Keratinocyte (primary cell): Measurements from ENCODE around the gene TMEM19. TPM values are rescaled to one million over a fixed set of nuclear protein-coding genes. Genes with fewer than 3 reads are reported as not detected.
"Not testable (repeated sequence)": the region's sequence is repeated elsewhere in the genome, so short reads cannot be mapped to it uniquely, and the experiment has no call there.

ENCODE experiments used
- DNase-seq: peaks from one replicate; pipeline ENCODE4 v3.0.0-alpha.2; 2011; ENCODE audit warnings: low read depth, missing footprints, low spot score
- FAIRE-seq: peaks from 2 replicates; lab custom pipeline; 2011; peaks lifted over from hg19 to GRCh38; lab: Jason Lieb, UNC
- H2AFZ ChIP-seq: 2 replicates; pipeline ENCODE4 v1.6.0; 2012; ENCODE audit warnings: low read length, control low read depth, inconsistent platforms; ENCODE audit not compliant: control insufficient read depth
- H3K27ac ChIP-seq: 2 replicates; pipeline ENCODE4 v1.5.1; 2011; ENCODE audit warnings: low read length; ENCODE audit not compliant: control insufficient read depth, insufficient read depth
- H3K27me3 ChIP-seq: 3 replicates; pipeline ENCODE4 v1.6.0; 2011; ENCODE audit warnings: low read length; ENCODE audit not compliant: control insufficient read depth, insufficient read depth; ENCODE audit errors: extremely low read depth
- H3K36me3 ChIP-seq, 2 experiments: 2 replicates in 1 of 2; 3 replicates in 1 of 2; pipeline ENCODE4 v1.5.1; 2011; ENCODE audit warnings: low read length in 2 of 2, mild to moderate bottlenecking in 1 of 2; ENCODE audit not compliant: control insufficient read depth in 2 of 2, insufficient read depth in 2 of 2; ENCODE audit errors: extremely low read depth in 1 of 2
- H3K4me1 ChIP-seq: 3 replicates; pipeline ENCODE4 v1.5.1; 2011; ENCODE audit warnings: low read length; ENCODE audit not compliant: control insufficient read depth, insufficient read depth; ENCODE audit errors: extremely low read depth
- H3K4me2 ChIP-seq: 3 replicates; pipeline ENCODE4 v1.6.0; 2011; ENCODE audit warnings: low read depth, low read length; ENCODE audit not compliant: control insufficient read depth, insufficient read depth; ENCODE audit errors: extremely low read depth
- H3K4me3 ChIP-seq, 3 experiments: fragments of 200-600 bp in 1 of 3; sonication (generic) in 1 of 3; 2 replicates in 2 of 3; 3 replicates in 1 of 3; pipeline ENCODE4 v1.5.1; 2011 to 2016; ENCODE audit warnings: low read length in 3 of 3, mild to moderate bottlenecking in 3 of 3, control low read depth in 2 of 3, inconsistent platforms in 1 of 3, low read depth in 1 of 3, mixed read lengths in 1 of 3, mixed run types in 1 of 3, moderate library complexity in 1 of 3; ENCODE audit not compliant: control insufficient read depth in 2 of 3, insufficient read depth in 2 of 3; ENCODE audit errors: extremely low read depth in 1 of 3
- H3K79me2 ChIP-seq: 2 replicates; pipeline ENCODE4 v1.6.0; 2012; ENCODE audit warnings: low read length; ENCODE audit not compliant: control insufficient read depth, insufficient read depth
- H3K9ac ChIP-seq: 3 replicates; pipeline ENCODE4 v1.6.0; 2011; ENCODE audit warnings: low read length; ENCODE audit not compliant: control insufficient read depth, insufficient read depth; ENCODE audit errors: extremely low read depth
- H3K9me1 ChIP-seq: 3 replicates; pipeline ENCODE4 v1.6.0; 2011; ENCODE audit warnings: low read length; ENCODE audit not compliant: control insufficient read depth, insufficient read depth; ENCODE audit errors: extremely low read depth
- H3K9me3 ChIP-seq: 2 replicates; pipeline ENCODE4 v1.5.1; 2012; ENCODE audit warnings: low read depth, low read length; ENCODE audit not compliant: control insufficient read depth
- H4K20me1 ChIP-seq: 3 replicates; pipeline ENCODE4 v1.6.0; 2011; ENCODE audit warnings: low read length; ENCODE audit not compliant: control insufficient read depth, insufficient read depth; ENCODE audit errors: extremely low read depth
- EZH2 ChIP-seq: IDR thresholded peaks from one replicate; pipeline ENCODE4 v1.6.1; 2012; ENCODE audit warnings: inconsistent platforms, mild to moderate bottlenecking, low read length, moderate library complexity
- dilution Hi-C: fragments of 300-500 bp; cut with MboI; formaldehyde crosslinking; loops from one replicate; pipeline ENCODE4 v1.7.0; 2020; ENCODE audit warnings: low sequenced_read_pairs; ENCODE audit not compliant: extremely low pct_ligation_motif_present
- polyA plus RNA-seq, 5 experiments: library from polyadenylated mRNA; depleted of rRNA in 3 of 5; stranded (reverse) in 3 of 5; stranded (forward) in 1 of 5; unstranded in 1 of 5; fragments of >200 nt; gene quantifications; 1 replicate in 1 of 5; 2 replicates in 3 of 5; 3 replicates in 1 of 5; pipeline versions ENCODE4 v1.2.1 to v1.2.3, GENCODE V29; 2011 to 2012; ENCODE audit warnings: missing spikeins in 2 of 5, low read depth in 1 of 5, low replicate concordance in 1 of 5
- TF ChIP-seq, protein P1 (sequence below), 3 experiments: IDR thresholded peaks in 1 of 3; conservative IDR thresholded peaks in 1 of 3; optimal IDR thresholded peaks in 1 of 3; 2 replicates in 2 of 3; 3 replicates in 1 of 3; pipeline versions ENCODE3 to v1.5.1; 2011; ENCODE audit warnings: low read length in 3 of 3, mild to moderate bottlenecking in 3 of 3, moderate library complexity in 2 of 3, control low read depth in 1 of 3, inconsistent platforms in 1 of 3; ENCODE audit not compliant: insufficient read depth in 2 of 3; ENCODE audit errors: extremely low read depth in 1 of 3

Gene TMEM19
- polyA plus RNA-seq, 1 donor (not counting 4 experiments of a cell fraction or from before 2014, with no cell fraction given): 38.8 TPM

DNA sequence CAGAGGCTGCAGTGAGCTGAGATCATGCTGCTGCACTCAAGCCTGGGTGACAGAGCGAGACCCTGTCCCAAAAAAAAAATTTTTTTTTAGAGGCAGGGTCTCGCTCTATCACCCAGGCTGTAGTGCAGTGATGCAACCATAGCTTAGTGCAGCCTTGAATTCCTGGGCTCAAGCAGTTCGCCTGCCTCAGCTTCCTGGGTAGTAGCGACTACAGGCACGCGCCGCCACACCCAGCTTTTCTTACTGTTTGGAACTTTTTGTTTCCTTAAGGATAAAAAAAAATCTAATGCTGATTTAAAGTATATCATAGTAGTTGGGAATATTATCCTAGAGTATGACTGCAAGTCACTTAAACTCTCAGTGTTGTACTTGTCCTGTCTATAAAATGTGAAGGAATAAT, 7.2 kb downstream of the TMEM19 start:
- Histone ChIP-seq H3K4me2 (no peak overlapping the region), H4K20me1 (no peaks in the 10 kb centered on the region), H3K4me3 (no peak overlapping the region), H3K27me3 (no peaks in the 10 kb centered on the region), H3K4me1 (peaks cover 31% of the 10 kb centered on the region), H3K9me1 (no peaks in the 10 kb centered on the region), H3K27ac (no peak overlapping the region), H3K36me3 (peaks cover 0 to 3% of the 10 kb centered on the region in 2 experiments), H3K9me3 (no peaks in the 10 kb centered on the region), H3K79me2 (no peaks in the 10 kb centered on the region), H2AFZ (no peak overlapping the region), H3K9ac (no peak overlapping the region)
- TF ChIP-seq, protein P1, sequence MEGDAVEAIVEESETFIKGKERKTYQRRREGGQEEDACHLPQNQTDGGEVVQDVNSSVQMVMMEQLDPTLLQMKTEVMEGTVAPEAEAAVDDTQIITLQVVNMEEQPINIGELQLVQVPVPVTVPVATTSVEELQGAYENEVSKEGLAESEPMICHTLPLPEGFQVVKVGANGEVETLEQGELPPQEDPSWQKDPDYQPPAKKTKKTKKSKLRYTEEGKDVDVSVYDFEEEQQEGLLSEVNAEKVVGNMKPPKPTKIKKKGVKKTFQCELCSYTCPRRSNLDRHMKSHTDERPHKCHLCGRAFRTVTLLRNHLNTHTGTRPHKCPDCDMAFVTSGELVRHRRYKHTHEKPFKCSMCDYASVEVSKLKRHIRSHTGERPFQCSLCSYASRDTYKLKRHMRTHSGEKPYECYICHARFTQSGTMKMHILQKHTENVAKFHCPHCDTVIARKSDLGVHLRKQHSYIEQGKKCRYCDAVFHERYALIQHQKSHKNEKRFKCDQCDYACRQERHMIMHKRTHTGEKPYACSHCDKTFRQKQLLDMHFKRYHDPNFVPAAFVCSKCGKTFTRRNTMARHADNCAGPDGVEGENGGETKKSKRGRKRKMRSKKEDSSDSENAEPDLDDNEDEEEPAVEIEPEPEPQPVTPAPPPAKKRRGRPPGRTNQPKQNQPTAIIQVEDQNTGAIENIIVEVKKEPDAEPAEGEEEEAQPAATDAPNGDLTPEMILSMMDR (optimal IDR thresholded peaks at IDR 0.05 in 1 of 3, IDR thresholded peaks at IDR 0.05 in 1 of 3, conservative IDR thresholded peaks at IDR 0.05 in 1 of 3; ENCODE audit: extremely low read depth in 1 of 3, insufficient read depth in 2 of 3, low read length in 3 of 3): no peak
- no peak for TF ChIP-seq EZH2
- dilution Hi-C loops: no loop called here
- DNase-seq (no peak), FAIRE-seq (no peak)

- H3K27me3 ChIP-seq, H3K9me3 ChIP-seq, H3K4me2 ChIP-seq, FAIRE-seq, DNase-seq, H3K36me3 ChIP-seq, H3K4me3 ChIP-seq, H2AFZ ChIP-seq, H3K9ac ChIP-seq, H4K20me1 ChIP-seq, H3K27ac ChIP-seq, H3K9me1 ChIP-seq, dilution Hi-C loops, H3K79me2 ChIP-seq: not testable (repeated sequence)
- H3K4me1 ChIP-seq: peaks cover 26% of the 10 kb centered on the region
Observed at GRCh38 chr12:71693651-71694050, 7.8 kb downstream of the TMEM19 start.
